Endodermal cell (in vitro differentiated cells): ENCODE data around the gene OXSR1. TPM values are rescaled to one million over a fixed set of nuclear protein-coding genes. Genes with fewer than 3 reads are reported as not detected.

Experiments
- DNase-seq: peaks from one replicate; pipeline ENCODE4 v3.0.0-alpha.2; 2017
- H3K27ac ChIP-seq: 2 replicates; pipeline ENCODE4 v1.5.1; 2013; ENCODE audit warnings: mild to moderate bottlenecking, low read depth, low read length, moderate library complexity
- H3K27me3 ChIP-seq: 2 replicates; pipeline ENCODE4 v1.6.1; 2013; ENCODE audit warnings: mild to moderate bottlenecking, low read length, moderate library complexity; ENCODE audit not compliant: insufficient read depth, control insufficient read depth, poor library complexity, severe bottlenecking
- H3K36me3 ChIP-seq: 2 replicates; pipeline ENCODE4 v1.7.0; 2013; ENCODE audit warnings: mild to moderate bottlenecking, low read length, moderate library complexity; ENCODE audit not compliant: control insufficient read depth, insufficient read depth
- H3K4me1 ChIP-seq: one replicate; pipeline ENCODE4 v1.7.0; 2013; ENCODE audit warnings: low read length; ENCODE audit not compliant: control insufficient read depth, insufficient read depth
- H3K4me3 ChIP-seq: 2 replicates; pipeline ENCODE4 v1.5.1; 2013; ENCODE audit warnings: mild to moderate bottlenecking, low read length, moderate library complexity
- H3K9ac ChIP-seq: 2 replicates; pipeline ENCODE4 v1.6.1; 2013; ENCODE audit warnings: mild to moderate bottlenecking, low read length, moderate library complexity; ENCODE audit not compliant: poor library complexity, severe bottlenecking; ENCODE audit errors: extremely low read depth
- H3K9me3 ChIP-seq: 2 replicates; pipeline ENCODE4 v1.6.1; 2013; ENCODE audit warnings: mild to moderate bottlenecking, low read length, moderate library complexity; ENCODE audit not compliant: control insufficient read depth
- H3K27ac Mint-ChIP-seq: 2 replicates; pipeline ENCODE4 v1.8.0; 2020; ENCODE audit warnings: mixed read lengths
- H3K27me3 Mint-ChIP-seq: 2 replicates; pipeline ENCODE4 v1.8.0; 2021; ENCODE audit warnings: mild to moderate bottlenecking, mixed read lengths; ENCODE audit not compliant: insufficient read depth
- H3K36me3 Mint-ChIP-seq: 2 replicates; pipeline ENCODE4 v1.8.0; 2020; ENCODE audit warnings: low read depth, mixed read lengths
- H3K4me1 Mint-ChIP-seq: 2 replicates; pipeline ENCODE4 v1.8.0; 2020; ENCODE audit warnings: mixed read lengths
- H3K4me3 Mint-ChIP-seq: 2 replicates; pipeline ENCODE4 v1.8.0; 2020; ENCODE audit warnings: mild to moderate bottlenecking, moderate library complexity, mixed read lengths
- H3K9me3 Mint-ChIP-seq: 2 replicates; pipeline ENCODE4 v1.8.0; 2020; ENCODE audit warnings: mild to moderate bottlenecking, mixed read lengths
- WGBS, 2 experiments: methylation state at CpG; one replicate each; pipeline versions ENCODE4 v1.1.5 to v1.1.7; 2013; ENCODE audit warnings: missing lambda C conversion rate in 2 of 2, mixed read lengths in 1 of 2; ENCODE audit not compliant: insufficient coverage in 1 of 2, insufficient read length in 1 of 2; 5-methylcytosine and 5-hydroxymethylcytosine counted together
- total RNA-seq, 2 donors: library from RNA; stranded (reverse); fragmentation: NEBNext Ultra II Directional in 1 of 2; extraction: Animal tissue kit (Norgen Biotek cat#: 25700) in 1 of 2; gene quantifications; 2 replicates in 1 of 2; 3 replicates in 1 of 2; pipeline ENCODE4 v1.2.1, GENCODE V29; 2021
- TF ChIP-seq, protein P1 (sequence below): fragments of 200-600 bp; sonication (generic); conservative IDR thresholded peaks from 2 replicates; pipeline ENCODE4 v1.5.0; 2021; ENCODE audit warnings: antibody characterized with exemption, mild to moderate bottlenecking

OXSR1 gene
- total RNA-seq, 2 donors from 2014 or later, result 41.9 to 55.5 TPM

GRCh38 chr3:38275658-38276057 lies 110.3 kb downstream of the OXSR1 start:
- Histone ChIP-seq H3K4me1 (no peaks in the 10 kb centered on the region), H3K9ac (no peak overlapping the region), H3K27ac (no peak overlapping the region), H3K27me3 (no peaks in the 10 kb centered on the region), H3K4me3 (no peak overlapping the region), H3K9me3 (no peaks in the 10 kb centered on the region), H3K36me3 (no peaks in the 10 kb centered on the region)
- TF ChIP-seq, protein P1, sequence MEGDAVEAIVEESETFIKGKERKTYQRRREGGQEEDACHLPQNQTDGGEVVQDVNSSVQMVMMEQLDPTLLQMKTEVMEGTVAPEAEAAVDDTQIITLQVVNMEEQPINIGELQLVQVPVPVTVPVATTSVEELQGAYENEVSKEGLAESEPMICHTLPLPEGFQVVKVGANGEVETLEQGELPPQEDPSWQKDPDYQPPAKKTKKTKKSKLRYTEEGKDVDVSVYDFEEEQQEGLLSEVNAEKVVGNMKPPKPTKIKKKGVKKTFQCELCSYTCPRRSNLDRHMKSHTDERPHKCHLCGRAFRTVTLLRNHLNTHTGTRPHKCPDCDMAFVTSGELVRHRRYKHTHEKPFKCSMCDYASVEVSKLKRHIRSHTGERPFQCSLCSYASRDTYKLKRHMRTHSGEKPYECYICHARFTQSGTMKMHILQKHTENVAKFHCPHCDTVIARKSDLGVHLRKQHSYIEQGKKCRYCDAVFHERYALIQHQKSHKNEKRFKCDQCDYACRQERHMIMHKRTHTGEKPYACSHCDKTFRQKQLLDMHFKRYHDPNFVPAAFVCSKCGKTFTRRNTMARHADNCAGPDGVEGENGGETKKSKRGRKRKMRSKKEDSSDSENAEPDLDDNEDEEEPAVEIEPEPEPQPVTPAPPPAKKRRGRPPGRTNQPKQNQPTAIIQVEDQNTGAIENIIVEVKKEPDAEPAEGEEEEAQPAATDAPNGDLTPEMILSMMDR, result no peak
- Mint-ChIP-seq H3K9me3 (no peaks in the 10 kb centered on the region), H3K36me3 (no peaks in the 10 kb centered on the region), H3K4me1 (no peaks in the 10 kb centered on the region), H3K4me3 (no peak overlapping the region), H3K27ac (no peak overlapping the region), H3K27me3 (no peaks in the 10 kb centered on the region)
- WGBS, 2 experiments, result 85 to 94% methylated on average over 5 to 8 of the region's 8 CpGs
- no peak for DNase-seq

- Mint-ChIP-seq H3K4me3 (no peak overlapping the region), H3K4me1 (peaks cover under 1% of the 10 kb centered on the region), H3K27me3 (no peaks in the 10 kb centered on the region), H3K9me3 (no peaks in the 10 kb centered on the region), H3K36me3 (no peaks in the 10 kb centered on the region), H3K27ac (peak overlapping the region; percentile 38)
- Histone ChIP-seq H3K9me3 (no peaks in the 10 kb centered on the region), H3K27me3 (no peaks in the 10 kb centered on the region), H3K4me1 (no peaks in the 10 kb centered on the region), H3K9ac (no peak overlapping the region), H3K27ac (no peak overlapping the region), H3K36me3 (no peaks in the 10 kb centered on the region), H3K4me3 (no peak overlapping the region)
- no peak for DNase-seq
- TF ChIP-seq, protein P1, result no peak
- 90 to 95% methylated on average over 10 to 13 of the region's 13 CpGs for WGBS, 2 experiments
These were observed 111.0 kb downstream of the OXSR1 start for GRCh38 chr3:38276081-38276916.

- 94 to 98% methylated on average over 13 of the region's 13 CpGs for WGBS, 2 experiments
- Mint-ChIP-seq H3K9me3 (no peaks in the 10 kb centered on the region), H3K27ac (no peak overlapping the region), H3K4me3 (no peak overlapping the region), H3K4me1 (peaks cover 6% of the 10 kb centered on the region), H3K27me3 (no peaks in the 10 kb centered on the region), H3K36me3 (no peaks in the 10 kb centered on the region)
- Histone ChIP-seq H3K4me1 (no peaks in the 10 kb centered on the region), H3K9me3 (peaks cover 4% of the 10 kb centered on the region), H3K27me3 (no peaks in the 10 kb centered on the region), H3K9ac (no peak overlapping the region), H3K4me3 (no peak overlapping the region), H3K36me3 (no peaks in the 10 kb centered on the region), H3K27ac (no peak overlapping the region)
- TF ChIP-seq, protein P1, result no peak
- DNase-seq, result no peak
These were observed 111.7 kb downstream of the OXSR1 start for GRCh38 chr3:38276917-38277630.
